Nucleus accumbens (tissue), 56 donors: ENCODE results near the gene RBM33.

Experiments
- DNase-seq, 56 donors: peaks; one replicate each; lab custom pipeline; 2025; lab: John Stamatoyannopoulos, UW

Gene RBM33

DNA sequence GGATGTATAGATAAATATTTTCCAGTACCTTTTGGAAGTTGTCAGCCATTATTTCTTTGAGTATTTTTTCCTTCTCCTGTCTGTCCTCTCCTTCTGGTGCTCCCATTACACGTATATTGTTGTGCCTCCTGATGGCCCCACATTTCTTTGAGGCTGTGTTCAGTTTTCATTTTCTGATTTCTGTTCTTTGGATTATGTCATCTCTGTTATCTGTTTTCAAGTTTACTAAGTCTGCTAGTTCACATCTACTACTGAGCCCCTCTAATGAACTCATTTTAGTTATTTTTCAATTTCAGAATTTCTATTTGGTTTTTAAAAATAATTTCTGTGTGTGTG, 16.3 kb downstream of the RBM33 start:
- DNase-seq, result no peak

DNA sequence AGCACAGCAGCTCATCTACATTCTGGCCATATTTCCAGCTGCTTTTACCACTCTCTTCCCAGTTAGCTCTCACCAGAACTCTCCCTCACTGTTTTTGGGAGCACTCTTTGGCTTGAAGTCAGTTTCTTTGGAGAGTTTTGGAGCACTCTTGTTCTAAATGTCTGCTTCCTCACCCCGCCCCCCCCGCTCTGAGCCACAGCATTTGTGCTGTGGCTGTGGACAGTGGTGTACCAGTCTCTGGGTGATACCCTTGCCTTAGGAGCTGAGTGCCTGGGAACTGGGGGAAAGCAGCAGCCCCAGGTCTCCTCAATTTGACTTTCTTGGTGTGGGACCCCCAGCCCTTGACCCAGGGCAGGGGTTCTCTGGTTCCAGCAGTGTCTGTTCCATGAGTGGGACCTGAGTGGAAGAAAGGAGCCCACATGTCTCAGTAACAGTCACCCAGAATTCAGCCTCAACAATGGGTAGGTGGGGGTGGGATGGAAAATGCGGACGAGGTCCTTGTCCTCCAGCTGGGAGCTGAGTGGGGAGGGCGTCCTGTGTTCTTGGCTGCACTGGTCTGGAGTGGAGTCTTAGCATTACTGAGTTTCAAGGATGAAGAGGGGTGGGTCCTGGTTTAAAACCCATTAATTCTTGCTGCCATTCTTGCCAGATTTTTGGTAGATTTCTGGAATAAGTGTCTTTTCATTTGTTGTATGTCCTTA, 18.0 kb downstream of the RBM33 start:
- no peak for DNase-seq

DNA sequence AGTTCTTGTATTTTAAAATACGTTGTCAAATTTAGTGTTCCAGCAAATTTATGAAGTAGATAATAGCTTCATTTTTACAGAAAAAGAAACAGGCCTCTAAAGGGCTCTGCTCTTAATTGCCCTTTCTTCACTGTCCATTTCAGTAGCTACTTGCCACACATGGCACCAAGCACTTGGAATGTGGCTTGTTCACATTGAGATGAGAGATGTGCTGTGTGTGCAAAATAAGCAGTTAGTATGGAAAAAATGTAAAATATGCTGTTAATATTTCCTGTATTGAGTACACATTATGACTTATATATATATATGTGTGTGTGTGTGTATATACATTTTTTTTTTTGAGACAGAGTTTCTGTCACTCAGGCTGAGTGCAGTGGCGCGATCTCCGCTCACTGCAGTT, 19.5 kb downstream of the RBM33 start:
- no peak for DNase-seq

DNA sequence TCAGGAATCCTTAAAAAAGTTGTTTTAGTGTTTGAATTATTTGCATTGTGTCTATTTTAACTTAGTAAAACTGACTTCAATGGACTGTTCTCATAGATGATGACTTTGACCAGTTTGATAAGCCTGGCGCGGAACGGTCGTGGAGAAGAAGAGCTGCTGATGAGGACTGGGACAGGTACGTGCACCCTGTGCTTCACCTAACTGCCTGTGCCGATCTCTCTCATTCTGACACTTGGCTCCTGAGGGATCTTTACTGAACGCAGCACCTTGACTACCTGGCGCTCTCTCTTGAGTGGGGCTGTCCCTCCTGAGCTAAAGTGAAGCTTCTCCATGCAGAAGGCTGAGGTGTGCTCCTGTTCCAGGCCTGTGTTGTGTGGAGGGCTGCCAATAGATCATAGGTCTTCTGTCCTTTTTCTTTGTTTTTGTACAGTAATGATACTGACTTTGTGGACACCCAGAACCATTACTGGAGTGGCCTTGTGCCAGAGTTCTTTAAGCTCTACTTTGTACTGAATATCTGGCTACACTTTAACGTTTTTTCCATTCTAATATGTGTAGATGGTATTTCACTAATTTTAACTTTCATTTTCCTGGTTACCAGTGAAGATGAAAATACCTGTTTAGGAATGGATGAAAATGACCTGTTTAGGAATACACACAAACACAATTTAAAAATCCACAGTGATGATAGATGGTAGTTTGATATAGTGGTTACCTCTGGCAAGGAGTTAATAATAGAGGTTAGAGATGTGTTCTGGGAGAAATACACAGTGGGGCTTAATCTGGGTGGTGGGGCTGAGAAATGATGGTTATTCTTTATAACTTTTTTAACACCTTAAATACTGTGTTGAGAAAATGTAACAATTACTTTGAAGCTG, 20.9 kb downstream of the RBM33 start:
- DNase-seq, result no peak

DNA sequence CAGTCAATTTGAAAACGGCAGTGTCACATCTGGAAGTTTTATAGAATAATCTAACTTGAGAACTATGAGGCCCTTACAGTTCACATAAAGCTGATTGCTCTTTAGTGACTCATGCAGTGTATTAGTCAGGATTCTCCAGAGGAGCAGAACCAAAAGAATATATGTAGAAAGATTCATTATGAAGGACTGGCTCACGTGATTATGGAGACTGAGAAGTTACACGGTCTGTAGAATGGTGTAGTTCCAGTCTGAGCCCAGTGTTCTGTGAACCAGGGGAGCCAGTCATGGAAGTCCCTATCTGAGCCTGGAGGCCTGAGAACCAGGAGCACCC, 21.5 kb downstream of the RBM33 start:
- DNase-seq, result no peak

DNA sequence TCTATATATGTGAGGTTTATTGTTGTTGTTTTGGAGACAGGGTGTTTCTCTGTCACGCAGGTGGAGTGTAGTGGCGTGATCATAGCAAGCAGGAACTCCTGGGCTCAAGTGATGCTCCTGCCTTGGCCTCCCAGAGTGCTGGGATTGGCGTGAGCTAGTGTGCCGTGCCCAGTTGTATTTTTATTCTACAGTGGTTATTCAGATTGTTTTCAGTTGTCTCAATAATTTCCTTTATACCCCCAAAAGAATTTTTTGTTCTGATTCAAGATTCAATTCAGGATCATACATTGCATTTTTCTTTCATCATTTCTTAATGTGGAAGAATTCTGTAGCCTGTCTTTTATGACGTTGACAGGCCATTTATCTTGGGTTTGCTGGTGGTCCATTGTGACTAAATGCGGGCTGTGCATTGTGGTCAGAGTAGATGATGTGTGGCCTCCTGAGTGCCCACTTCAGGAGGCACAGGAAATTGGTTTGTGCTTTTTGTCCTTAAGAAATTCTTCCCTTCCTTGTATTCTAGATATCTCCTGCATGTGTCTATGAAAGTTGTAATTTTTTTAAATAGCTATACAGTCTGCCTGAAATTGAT, 22.9 kb downstream of the RBM33 start:
- DNase-seq, result no peak

DNA sequence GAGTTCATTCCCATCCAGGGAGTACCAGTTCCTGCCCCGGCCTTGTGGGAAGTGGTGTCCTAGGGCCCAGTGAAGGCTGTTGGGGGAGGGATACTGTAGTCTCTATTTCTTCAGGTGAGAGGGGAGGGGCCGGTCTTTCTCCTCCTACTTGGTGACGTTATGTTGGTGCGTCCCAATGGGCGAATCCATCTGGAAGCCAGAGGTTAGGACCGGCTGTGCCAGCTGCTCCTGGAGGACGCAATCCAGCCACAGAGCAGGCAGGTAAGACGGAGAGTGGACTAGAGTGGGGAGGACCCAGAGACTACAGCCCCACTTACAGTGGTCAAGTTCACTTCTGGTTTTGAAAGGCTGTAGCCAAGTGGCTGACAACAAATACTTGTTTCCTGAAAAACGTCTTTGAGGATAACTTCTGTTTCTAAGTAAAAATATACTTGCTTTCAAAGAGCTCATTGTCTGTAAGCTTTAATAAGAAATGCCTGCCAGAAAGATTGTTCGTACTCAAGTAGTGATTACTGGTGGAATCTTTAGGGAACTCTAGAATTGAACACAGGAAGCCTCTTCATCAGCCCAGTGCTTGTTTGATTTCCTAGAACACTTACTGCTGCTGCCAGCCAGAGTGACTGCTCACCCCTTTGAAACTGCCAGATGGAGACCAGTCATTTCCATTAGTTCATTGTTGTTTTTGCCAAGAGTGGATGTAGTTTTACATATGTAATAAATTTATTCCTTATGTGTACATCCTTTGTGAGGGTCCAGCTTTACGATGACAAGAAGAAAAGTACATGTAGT, 25.4 kb downstream of the RBM33 start:
- peak in 5 of 56 donors; percentile 0 to 19 (median 4) for DNase-seq

DNA sequence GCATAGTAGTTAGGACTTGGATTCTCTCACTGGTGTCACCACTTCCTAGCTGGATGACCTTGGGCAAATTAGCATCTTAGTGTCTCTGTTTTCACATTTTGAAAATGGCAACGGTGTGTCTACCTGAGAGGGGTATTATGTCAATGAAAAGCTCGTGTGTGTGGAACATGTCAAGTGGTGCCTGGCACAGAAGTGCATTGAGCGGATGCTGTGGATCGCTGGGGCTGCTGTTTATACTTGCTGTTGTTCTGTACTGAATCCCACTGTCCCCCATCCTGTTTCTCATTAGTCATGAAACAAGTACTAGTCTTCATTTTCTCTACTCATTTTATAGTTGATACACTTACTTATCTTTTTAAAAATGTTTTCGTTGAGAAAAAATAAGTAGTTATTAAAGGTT, 26.1 kb downstream of the RBM33 start:
- DNase-seq, result peak in 1 of 56 donors; percentile 3

DNA sequence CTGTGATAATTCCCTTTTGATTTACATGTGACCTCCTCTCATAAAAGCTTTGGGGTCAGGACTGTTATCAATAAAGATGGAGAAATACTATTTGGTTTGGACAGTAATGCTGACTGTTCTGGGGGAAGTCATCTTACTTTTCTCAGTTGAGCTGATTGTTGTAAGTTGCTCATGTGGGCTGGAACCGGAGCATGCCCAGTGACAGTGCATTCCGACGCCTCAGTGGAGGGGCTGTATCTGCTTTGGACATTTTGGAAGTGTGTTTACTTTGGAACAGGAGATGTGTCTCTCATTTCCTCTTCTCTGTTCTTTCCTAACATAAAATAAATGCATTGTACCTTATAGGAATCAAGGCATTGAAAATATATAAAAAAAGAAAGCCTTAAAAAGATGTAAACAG, 30.1 kb downstream of the RBM33 start:
- no peak for DNase-seq

DNA sequence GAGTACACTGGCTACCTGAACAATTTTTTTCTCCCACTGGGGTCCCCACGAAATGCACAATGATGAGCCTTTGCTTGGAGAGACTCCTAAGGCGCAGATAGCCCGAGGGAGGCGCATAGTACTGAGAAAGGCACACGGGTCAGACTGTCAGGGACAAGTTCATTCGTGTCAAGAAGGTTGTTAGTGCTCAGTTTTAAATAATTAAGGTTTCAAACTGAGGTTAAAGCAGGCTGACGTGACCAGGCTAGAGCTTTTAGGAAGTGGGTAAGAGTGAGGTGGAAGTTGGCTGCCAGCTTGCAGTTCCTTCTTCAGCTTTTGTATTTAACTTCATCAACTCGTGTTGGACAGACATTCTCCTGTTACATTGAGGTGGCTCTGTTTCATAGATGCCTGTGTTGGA, 31.6 kb downstream of the RBM33 start:
- no peak for DNase-seq

DNA sequence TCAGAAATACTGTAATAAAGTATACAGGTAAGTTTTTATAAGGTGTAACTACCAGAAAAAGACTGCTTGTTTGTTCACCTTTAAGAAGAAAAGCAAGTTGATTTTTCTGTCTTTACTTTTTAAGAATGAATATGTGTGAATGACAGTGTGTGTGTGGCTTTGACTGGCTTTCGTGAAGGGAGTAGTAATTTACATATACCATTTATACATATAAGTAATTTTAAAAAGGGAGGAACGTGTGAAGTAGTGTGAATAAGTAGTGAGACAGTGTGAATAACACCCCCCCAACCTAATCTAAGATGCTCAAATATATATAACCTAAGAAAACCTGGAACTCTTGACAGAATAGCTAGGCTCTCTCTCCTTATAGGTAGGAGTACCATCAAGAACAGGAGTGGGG, 33.2 kb downstream of the RBM33 start:
- no peak for DNase-seq

DNA sequence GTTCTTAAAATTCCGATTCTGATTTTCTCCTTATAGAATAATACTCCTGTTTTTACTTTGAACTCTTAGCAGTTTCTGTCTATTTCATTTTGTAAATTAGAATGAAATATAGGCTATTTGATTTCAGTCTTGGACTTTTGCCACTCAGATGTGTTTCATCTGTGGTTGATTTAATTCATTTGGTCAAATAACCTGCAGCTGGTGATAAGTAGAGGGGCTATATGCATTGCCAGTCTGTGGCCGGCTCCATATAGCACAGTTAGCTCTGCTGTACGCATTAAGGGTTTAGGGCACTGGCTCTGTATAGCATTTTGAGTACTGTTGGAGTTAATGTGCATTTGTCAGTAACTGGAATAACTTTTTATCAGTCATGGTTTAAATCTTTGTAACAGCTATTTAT, 35.7 kb downstream of the RBM33 start:
- no peak for DNase-seq

DNA sequence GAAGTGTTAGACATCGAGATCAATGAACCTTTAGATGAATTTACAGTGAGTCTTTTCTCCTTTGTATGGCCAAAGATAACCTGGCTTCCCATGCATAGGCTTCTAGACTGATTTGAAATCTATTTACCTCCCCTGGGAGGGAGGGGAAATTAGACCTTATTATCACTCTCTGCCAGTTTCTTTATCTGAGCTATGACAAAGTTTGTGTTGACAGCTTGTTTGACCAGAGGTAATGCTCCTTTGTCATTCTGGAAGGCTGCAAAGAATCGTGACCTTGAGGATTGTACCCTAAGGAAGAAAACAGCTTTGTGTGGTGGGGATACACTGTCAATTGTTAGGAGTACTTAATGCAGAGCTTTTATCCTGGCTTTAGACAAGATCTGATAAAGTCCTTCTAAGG, 36.4 kb downstream of the RBM33 start:
- no peak for DNase-seq

DNA sequence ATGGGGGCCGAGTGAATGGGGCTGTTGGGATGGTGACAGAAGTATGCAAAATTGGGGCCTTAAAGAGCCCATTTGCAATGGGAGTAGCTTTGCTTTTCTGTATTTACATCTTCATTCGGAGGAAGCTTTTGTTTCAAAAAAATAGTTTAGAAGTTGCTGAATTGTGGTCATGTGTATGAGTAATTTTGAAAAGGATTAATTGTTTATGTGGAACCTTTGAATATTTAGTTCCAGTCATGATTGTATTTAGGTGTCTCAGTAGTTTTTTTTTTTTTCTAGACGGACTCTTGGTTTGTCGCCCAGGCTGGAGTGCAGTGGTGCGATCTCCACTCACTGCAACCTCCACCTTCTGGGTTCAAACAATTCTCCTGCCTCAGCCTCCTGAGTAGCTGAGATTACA, 37.2 kb downstream of the RBM33 start:
- DNase-seq, result no peak

DNA sequence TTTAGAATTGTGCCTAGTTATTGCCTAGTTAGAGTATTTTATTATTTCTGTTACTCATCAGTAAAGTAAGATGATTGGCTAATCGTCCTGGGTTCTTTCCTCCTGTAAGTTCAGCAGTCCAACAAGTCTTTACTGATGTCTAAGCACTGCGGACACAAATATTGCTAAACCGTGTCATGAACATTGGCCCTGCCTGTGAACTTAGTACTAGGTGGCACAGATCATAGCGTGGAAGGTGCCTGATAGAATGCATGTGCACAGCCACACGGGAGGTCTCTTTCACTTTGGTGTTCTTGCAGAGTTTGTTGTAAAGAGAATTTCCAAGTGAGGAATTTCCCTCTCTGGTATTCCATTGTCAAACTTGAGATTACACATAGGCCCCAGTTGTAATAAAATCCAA, 38.0 kb downstream of the RBM33 start:
- no peak for DNase-seq

DNA sequence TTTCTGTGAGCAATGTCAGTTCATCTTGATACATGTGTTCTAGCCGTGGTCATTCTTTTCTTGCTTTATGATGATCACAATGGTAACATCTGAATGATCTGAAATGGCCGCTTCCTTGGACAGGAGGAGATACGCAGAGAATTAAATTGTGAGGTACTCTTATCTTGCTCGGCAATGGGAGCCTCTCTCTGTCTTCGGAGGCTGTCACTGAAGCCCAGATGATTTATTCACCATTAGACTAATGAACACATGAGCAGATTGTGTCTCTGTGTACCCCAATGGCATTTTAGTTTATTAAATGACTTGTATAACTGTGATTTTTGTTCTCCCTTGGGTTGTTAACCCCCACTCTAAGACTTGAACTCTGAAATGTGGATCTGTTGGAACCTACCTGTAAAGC, 38.6 kb downstream of the RBM33 start:
- no peak for DNase-seq

DNA sequence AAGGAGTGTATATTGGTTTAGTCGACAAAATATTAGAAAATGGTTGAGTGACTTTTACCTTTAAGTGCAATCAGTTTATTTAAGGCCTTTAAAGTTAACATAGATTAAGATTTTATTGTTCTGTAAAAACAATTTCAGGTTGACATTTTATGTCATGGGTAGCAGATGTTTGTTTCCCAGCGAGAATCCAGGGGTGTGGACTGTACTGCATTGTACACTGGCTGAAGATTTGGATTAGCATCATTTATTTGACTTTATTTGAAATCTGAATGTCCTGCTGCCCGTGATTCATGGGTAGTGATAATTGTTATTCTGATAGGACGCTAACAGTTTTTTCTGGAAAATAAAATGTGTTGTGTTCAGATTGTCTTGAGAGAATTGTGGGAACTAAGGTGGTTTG, 39.3 kb downstream of the RBM33 start:
- DNase-seq, result no peak

DNA sequence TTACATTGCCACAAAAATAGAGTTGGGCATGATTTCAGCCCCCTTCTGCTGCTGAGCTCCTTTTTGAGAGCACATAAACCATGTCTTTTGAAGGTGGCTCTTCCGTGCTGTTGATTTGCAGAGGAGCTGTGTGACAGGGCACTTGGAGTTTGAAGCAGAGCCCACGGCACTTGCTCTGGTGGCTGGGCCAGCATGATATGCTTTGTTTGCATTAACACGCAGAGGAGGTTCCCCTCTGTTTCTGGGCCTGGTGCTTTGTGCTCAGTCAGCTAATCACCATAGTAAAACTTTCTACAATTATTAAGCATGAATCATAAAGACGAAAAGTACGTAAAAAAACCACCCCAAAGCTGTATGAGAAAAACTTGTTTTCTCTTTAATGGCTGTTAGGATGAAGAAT, 40.1 kb downstream of the RBM33 start:
- no peak for DNase-seq

DNA sequence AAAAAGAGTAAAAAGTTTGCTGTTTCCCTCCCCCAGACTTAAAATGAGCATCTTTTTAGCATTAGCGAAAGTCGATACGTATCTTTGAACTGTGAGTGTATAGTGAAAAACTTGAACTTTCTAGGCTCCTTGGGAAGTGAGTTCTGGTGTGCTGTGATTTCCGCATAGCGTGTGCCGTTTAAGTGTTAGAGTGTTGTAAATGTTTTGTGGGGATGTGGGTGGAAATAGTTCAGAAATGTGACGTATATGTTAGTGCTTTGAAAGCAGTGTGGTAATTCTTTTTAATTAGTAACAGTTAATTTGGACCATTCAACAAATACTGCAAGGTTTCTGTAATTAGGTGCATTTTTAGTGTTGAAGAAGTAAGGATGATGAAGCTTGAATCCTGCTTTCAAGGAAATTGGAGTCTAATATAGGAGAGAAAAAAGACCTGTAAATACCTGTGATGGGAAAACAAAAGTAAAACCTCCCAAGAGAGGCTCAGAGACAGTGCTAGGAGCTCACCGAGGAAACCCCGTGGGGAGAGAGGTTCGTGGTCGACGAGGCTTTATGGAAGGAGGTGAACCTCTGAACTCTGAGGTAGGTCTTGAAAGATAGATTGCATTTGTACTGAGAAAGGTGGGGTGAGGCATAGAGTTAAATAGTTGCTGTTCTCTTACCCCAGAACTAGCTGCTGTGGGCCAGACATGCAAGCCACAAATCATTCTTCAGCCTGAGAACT, 40.8 kb downstream of the RBM33 start:
- no peak for DNase-seq

DNA sequence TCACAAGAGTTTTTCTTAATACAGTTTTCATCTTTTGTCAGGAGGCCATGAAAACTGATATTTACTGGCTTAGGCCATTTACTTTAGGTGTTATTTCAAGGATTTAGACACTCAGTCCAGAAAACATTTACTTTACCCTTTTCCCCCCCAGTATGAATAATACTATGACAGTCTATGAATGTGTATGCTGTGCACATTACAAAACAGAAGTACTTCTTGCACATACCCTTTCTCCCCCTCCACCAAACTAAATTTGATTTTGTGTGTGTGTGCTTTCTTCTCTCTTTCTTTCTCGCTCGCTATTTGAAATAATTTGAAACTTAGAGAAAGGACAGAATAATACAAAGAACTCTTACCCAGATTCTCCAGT, 41.3 kb downstream of the RBM33 start:
- DNase-seq, result no peak
